SK-N-SH treated with all-trans-retinoic acid at 6 μM for 48 hours (cell line): ENCODE results near the gene VN1R5.
"Not testable (repeated sequence)": the region's sequence is repeated elsewhere in the genome, so short reads cannot be mapped to it uniquely, and the experiment has no call there.

Experiments used
- ATAC-seq: fragments of 200-7000 bp; cut with Tn5 transposase; 3 replicates; pipeline ENCODE4 v1.9.1; 2020; ENCODE audit warnings: mild to moderate bottlenecking, moderate library complexity
- ARNTL ChIP-seq: fragments of 450-650 bp; formaldehyde crosslinking; IDR thresholded peaks from 2 replicates; pipeline ENCODE4 v1.5.0; 2020; ENCODE audit warnings: low read depth, mild to moderate bottlenecking, moderate library complexity, borderline replicate concordance
- BACH2 ChIP-seq: fragments of 250-450 bp; sonication (Bioruptor Pico); IDR thresholded peaks from 2 replicates; pipeline ENCODE4 v1.9.0; 2021; ENCODE audit warnings: mild to moderate bottlenecking, borderline replicate concordance
- CREB5 ChIP-seq: fragments of 250-450 bp; sonication (Bioruptor Pico); IDR thresholded peaks from 2 replicates; pipeline ENCODE4 v1.5.1; 2020; ENCODE audit warnings: low read depth, mild to moderate bottlenecking, moderate library complexity
- CSDC2 ChIP-seq: fragments of 250-450 bp; sonication (Bioruptor Pico); IDR thresholded peaks from 2 replicates; pipeline ENCODE4 v1.5.0; 2020; ENCODE audit warnings: mild to moderate bottlenecking, moderate library complexity
- CSRNP3 ChIP-seq: fragments of 250-450 bp; sonication (Bioruptor Pico); IDR thresholded peaks from 2 replicates; pipeline ENCODE4 v1.5.1; 2021; ENCODE audit warnings: mild to moderate bottlenecking, moderate library complexity
- ESRRG ChIP-seq: fragments of 250-450 bp; sonication (Bioruptor Pico); IDR thresholded peaks from 2 replicates; pipeline ENCODE4 v1.6.1; 2021; ENCODE audit warnings: mild to moderate bottlenecking
- GLIS3 ChIP-seq: fragments of 250-450 bp; sonication (Bioruptor Pico); IDR thresholded peaks from 2 replicates; pipeline ENCODE4 v1.5.0; 2020; ENCODE audit warnings: mild to moderate bottlenecking, moderate library complexity
- ISL1 ChIP-seq: fragments of 250-450 bp; sonication (Bioruptor Pico); IDR thresholded peaks from 2 replicates; pipeline ENCODE4 v2.1.2; 2022; ENCODE audit warnings: mild to moderate bottlenecking, moderate library complexity
- OSR1 ChIP-seq: fragments of 250-450 bp; sonication (Bioruptor Pico); IDR thresholded peaks from 2 replicates; pipeline ENCODE4 v1.8.0; 2022; ENCODE audit warnings: moderate library complexity, mild to moderate bottlenecking, inconsistent platforms
- PATZ1 ChIP-seq: fragments of 250-450 bp; sonication (Bioruptor Pico); IDR thresholded peaks from 2 replicates; pipeline ENCODE4 v1.8.0; 2020; ENCODE audit warnings: mild to moderate bottlenecking, moderate library complexity, borderline replicate concordance
- PPARA ChIP-seq: fragments of 250-450 bp; sonication (Bioruptor Pico); IDR thresholded peaks from 2 replicates; pipeline ENCODE4 v1.5.0; 2020; ENCODE audit warnings: mild to moderate bottlenecking, borderline replicate concordance
- RARB ChIP-seq: fragments of 250-450 bp; sonication (Bioruptor Pico); IDR thresholded peaks from 2 replicates; pipeline ENCODE4 v1.8.0; 2021; ENCODE audit warnings: mild to moderate bottlenecking, moderate library complexity
- SNAI2 ChIP-seq: fragments of 250-450 bp; sonication (Bioruptor Pico); IDR thresholded peaks from 2 replicates; pipeline ENCODE4 v1.5.0; 2020; ENCODE audit warnings: mild to moderate bottlenecking, moderate library complexity
- TCF4 ChIP-seq: fragments of 250-450 bp; sonication (Bioruptor Pico); IDR thresholded peaks from 2 replicates; pipeline ENCODE4 v1.8.0; 2021; ENCODE audit warnings: mild to moderate bottlenecking, moderate library complexity, borderline replicate concordance
- TOX ChIP-seq: fragments of 250-450 bp; sonication (Bioruptor Pico); IDR thresholded peaks from 2 replicates; pipeline ENCODE4 v1.8.0; 2021; ENCODE audit warnings: mild to moderate bottlenecking, moderate library complexity, borderline replicate concordance
- ZC3H10 ChIP-seq: fragments of 250-450 bp; sonication (Bioruptor Pico); IDR thresholded peaks from 2 replicates; pipeline ENCODE4 v1.5.1; 2021; ENCODE audit warnings: mild to moderate bottlenecking, moderate library complexity
- ZFP3 ChIP-seq: fragments of 250-450 bp; sonication (Bioruptor Pico); IDR thresholded peaks from 2 replicates; pipeline ENCODE4 v1.5.0; 2020; ENCODE audit warnings: mild to moderate bottlenecking, moderate library complexity
- ZFP30 ChIP-seq: fragments of 450-650 bp; formaldehyde crosslinking; IDR thresholded peaks from 2 replicates; pipeline ENCODE4 v1.5.0; 2022; ENCODE audit warnings: mild to moderate bottlenecking, moderate library complexity
- ZNF565 ChIP-seq: fragments of 450-650 bp; formaldehyde crosslinking; conservative IDR thresholded peaks from 2 replicates; pipeline ENCODE4 v1.5.0; 2020; ENCODE audit warnings: low read depth, mild to moderate bottlenecking, moderate library complexity
- ZNF70 ChIP-seq: fragments of 450-650 bp; formaldehyde crosslinking; IDR thresholded peaks from 2 replicates; pipeline ENCODE4 v1.5.0; 2020; ENCODE audit warnings: mild to moderate bottlenecking, moderate library complexity
- ZNF8 ChIP-seq: fragments of 450-650 bp; formaldehyde crosslinking; IDR thresholded peaks from 2 replicates; pipeline ENCODE4 v1.5.0; 2020; ENCODE audit warnings: mild to moderate bottlenecking, moderate library complexity
- TF ChIP-seq, protein P1 (sequence below): fragments of 250-450 bp; sonication (Bioruptor Pico); IDR thresholded peaks from 2 replicates; pipeline ENCODE4 v1.8.0; 2021; ENCODE audit warnings: low read depth, mild to moderate bottlenecking, moderate library complexity, borderline replicate concordance

The VN1R5 gene

DNA sequence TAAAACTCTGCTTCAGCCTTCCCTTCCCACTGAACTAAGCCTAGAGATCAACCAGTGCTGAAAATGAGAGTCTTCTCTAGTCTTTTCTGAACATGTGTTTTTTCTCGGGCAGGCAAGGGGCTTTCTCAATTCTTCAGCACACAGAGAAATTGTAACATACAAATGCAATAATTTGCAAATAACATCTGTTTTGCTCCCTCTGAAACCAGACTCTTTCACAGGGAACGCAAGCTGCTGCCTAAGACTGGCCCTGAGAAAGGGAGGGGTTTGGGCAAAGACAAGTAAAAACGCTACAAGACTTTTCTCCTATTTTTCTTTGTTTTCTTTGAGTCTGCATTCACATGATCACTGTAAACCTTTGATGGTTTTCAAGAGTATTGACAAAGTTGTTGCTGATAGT, 39.6 kb upstream of the VN1R5 start:
- no peak for ATAC-seq
- TF ChIP-seq PATZ1 (CRISPR knock-in tag) (no peak), ZFP30 (no peak), CREB5 (no peak), ARNTL (CRISPR knock-in tag) (no peak), ISL1 (CRISPR knock-in tag) (no peak), PPARA (CRISPR knock-in tag) (no peak), RARB (CRISPR knock-in tag) (no peak), ZNF565 (CRISPR knock-in tag) (no peak), ESRRG (CRISPR knock-in tag) (no peak), TCF4 (no peak), ZC3H10 (CRISPR knock-in tag) (no peak), SNAI2 (CRISPR knock-in tag) (no peak), CSDC2 (CRISPR knock-in tag) (no peak), ZNF70 (no peak), ZNF8 (CRISPR knock-in tag) (no peak), ZFP3 (CRISPR knock-in tag) (no peak), CSRNP3 (CRISPR knock-in tag) (no peak), BACH2 (CRISPR knock-in tag) (no peak), TOX (CRISPR knock-in tag) (no peak)
- TF ChIP-seq, protein P1, sequence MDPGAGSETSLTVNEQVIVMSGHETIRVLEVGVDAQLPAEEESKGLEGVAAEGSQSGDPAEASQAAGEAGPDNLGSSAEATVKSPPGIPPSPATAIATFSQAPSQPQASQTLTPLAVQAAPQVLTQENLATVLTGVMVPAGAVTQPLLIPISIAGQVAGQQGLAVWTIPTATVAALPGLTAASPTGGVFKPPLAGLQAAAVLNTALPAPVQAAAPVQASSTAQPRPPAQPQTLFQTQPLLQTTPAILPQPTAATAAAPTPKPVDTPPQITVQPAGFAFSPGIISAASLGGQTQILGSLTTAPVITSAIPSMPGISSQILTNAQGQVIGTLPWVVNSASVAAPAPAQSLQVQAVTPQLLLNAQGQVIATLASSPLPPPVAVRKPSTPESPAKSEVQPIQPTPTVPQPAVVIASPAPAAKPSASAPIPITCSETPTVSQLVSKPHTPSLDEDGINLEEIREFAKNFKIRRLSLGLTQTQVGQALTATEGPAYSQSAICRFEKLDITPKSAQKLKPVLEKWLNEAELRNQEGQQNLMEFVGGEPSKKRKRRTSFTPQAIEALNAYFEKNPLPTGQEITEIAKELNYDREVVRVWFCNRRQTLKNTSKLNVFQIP (CRISPR knock-in tag), result no peak

DNA sequence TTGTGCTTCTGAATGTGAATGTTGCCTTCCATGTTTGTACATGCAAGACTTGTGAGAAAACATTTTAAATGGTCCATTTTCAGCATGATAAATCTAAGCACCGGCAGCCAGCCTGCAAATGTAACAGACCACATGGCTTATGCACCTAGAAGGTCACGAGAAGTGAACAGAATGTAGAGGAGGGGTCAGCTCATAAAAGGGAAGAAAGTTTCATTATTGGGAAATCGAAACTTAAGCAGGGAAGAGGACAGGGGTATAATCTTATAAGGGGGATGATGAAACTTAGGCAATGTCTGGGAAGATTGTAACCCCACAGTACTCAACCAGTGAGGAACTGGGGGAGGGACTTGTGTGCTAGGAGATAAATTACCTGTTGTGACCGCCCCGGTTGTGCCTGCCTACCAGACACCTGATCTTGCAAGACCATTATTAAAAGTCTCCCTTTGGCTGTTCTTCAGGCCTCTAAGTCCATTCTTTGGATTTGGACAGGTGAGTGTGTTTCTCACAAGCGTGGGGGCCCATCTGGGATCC, 37.7 kb upstream of the VN1R5 start:
- no peak for ATAC-seq
- no peak for TF ChIP-seq TCF4
- TF ChIP-seq ZC3H10 (CRISPR knock-in tag), result no peak
- TF ChIP-seq ESRRG (CRISPR knock-in tag), result no peak
- no peak for TF ChIP-seq CSRNP3 (CRISPR knock-in tag)
- no peak for TF ChIP-seq ZNF8 (CRISPR knock-in tag)
- TF ChIP-seq ZFP3 (CRISPR knock-in tag), result no peak
- no peak for TF ChIP-seq ZNF70
- TF ChIP-seq OSR1 (CRISPR knock-in tag), result no peak
- TF ChIP-seq ISL1 (CRISPR knock-in tag), result no peak

GRCh38 chr1:247220280-247220679, 35.6 kb upstream of the VN1R5 start:
- ATAC-seq, result not testable (repeated sequence)

DNA sequence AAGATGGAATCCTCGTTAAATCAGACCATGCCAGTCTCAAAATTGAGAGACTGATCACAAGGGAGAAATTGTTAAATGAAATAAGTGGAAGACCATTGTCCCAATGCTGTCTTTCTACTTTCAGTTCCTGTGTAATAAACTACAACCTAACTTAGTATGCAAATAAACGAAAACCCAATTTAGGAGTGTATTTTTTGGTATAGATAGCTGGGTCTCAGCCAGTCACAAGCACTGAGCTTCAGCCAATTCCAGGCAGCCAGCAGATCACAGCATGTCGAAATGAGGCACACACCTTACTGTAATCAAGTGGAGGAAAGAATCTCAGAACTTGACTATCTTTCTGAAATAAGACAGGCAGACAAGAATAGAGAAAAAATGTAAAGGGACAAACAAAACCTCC, 33.0 kb upstream of the VN1R5 start:
- no peak for TF ChIP-seq ZNF8 (CRISPR knock-in tag)
- no peak for TF ChIP-seq TOX (CRISPR knock-in tag)
- TF ChIP-seq SNAI2 (CRISPR knock-in tag), result no peak
- no peak for TF ChIP-seq ZNF70
- TF ChIP-seq CSDC2 (CRISPR knock-in tag), result no peak
- no peak for TF ChIP-seq BACH2 (CRISPR knock-in tag)
- no peak for TF ChIP-seq GLIS3 (CRISPR knock-in tag)
- TF ChIP-seq, protein P1 (CRISPR knock-in tag), result no peak
- TF ChIP-seq ZFP30, result no peak
- no peak for ATAC-seq
